Astrocyte of the spinal cord (primary cell): ENCODE measurements around the gene TSPAN15.

Experiments
- DNase-seq: peaks from one replicate; pipeline ENCODE4 v3.0.0; 2011; ENCODE audit warnings: low read depth, low spot score
- H3K4me3 ChIP-seq: 2 replicates; pipeline ENCODE4 v1.5.1; 2011; ENCODE audit warnings: low read depth, mild to moderate bottlenecking, low read length, moderate library complexity
- in situ Hi-C: cut with HindIII; loops from 2 replicates; pipeline ENCODE4 v1.10.0; 2017; ENCODE audit warnings: low sequenced_read_pairs
- TF ChIP-seq, protein P1 (sequence below): IDR thresholded peaks from 2 replicates; pipeline ENCODE4 v1.5.1; 2012; ENCODE audit warnings: low read depth, mild to moderate bottlenecking, low read length, inconsistent platforms

The TSPAN15 gene

DNA sequence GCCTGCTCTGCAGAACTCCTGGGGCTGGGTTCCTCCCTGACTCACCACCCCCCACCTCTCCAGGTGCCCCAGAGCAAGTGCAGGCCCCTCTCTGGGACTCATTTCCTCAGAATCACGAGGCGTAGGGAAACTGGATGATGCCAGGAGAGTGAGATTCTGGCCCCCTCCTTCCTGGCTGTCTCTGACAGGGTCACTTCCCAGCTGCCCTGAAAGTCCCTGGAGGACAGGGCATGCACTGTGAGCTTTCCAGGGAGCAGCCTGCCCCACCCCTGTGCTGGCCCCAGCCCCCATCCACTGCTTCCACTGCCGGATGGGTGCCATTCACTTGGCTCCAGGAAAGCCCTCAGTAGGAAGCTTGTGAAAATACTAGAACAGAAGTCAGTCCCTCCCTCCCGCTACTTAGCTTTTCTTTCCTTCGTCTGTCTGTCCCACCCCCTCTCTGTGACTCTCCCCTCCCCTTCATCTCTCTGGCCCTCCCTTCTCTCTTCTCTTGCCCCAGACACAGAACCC, 44.9 kb upstream of the TSPAN15 start:
- in situ Hi-C loops: no loop called here
- no peak for DNase-seq
- no peak overlapping the region for H3K4me3 ChIP-seq

DNA sequence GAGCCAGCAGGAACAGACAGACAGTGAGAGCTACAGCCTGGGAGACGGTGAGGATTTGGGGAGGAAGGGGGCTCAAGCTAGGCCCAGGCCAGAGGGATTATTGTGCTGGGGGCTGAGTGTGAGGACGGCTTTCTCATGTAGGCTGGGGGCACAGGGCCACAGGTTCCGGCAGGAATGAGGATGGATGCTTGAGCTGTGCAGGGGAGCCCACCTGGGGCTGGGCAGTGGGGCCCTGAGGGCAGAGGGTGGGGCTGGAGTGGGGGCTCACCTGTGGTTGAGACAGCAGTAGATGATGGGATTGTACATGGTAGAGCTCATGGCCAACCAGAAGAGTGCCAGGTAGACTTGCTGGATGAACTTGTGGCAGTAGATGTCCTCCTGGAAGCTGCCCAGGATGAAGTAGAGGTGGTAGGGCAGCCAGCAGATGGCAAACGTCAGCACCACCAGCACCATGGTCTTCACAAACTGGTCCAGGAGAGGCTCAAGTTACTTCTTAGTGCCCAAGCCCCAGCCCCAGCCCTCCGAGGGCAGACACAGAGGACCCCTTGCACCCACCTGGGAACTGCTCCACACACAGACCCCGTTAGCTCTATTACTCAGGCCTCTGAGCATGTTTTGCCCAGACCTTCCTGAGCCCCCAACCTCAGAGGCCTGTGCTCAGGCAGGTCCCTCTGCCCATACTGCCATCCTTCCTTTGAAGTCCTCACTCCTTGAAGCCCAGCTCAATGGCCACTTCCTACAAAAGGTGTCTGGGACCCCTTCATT, 44.3 kb upstream of the TSPAN15 start:
- DNase-seq: no peak
- in situ Hi-C loops: no loop called here
- TF ChIP-seq, protein P1, sequence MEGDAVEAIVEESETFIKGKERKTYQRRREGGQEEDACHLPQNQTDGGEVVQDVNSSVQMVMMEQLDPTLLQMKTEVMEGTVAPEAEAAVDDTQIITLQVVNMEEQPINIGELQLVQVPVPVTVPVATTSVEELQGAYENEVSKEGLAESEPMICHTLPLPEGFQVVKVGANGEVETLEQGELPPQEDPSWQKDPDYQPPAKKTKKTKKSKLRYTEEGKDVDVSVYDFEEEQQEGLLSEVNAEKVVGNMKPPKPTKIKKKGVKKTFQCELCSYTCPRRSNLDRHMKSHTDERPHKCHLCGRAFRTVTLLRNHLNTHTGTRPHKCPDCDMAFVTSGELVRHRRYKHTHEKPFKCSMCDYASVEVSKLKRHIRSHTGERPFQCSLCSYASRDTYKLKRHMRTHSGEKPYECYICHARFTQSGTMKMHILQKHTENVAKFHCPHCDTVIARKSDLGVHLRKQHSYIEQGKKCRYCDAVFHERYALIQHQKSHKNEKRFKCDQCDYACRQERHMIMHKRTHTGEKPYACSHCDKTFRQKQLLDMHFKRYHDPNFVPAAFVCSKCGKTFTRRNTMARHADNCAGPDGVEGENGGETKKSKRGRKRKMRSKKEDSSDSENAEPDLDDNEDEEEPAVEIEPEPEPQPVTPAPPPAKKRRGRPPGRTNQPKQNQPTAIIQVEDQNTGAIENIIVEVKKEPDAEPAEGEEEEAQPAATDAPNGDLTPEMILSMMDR: no peak
- no peak overlapping the region for H3K4me3 ChIP-seq

More for the DNA sequence above, 44.9 kb upstream of the TSPAN15 start:
- TF ChIP-seq, protein P1: no peak

DNA sequence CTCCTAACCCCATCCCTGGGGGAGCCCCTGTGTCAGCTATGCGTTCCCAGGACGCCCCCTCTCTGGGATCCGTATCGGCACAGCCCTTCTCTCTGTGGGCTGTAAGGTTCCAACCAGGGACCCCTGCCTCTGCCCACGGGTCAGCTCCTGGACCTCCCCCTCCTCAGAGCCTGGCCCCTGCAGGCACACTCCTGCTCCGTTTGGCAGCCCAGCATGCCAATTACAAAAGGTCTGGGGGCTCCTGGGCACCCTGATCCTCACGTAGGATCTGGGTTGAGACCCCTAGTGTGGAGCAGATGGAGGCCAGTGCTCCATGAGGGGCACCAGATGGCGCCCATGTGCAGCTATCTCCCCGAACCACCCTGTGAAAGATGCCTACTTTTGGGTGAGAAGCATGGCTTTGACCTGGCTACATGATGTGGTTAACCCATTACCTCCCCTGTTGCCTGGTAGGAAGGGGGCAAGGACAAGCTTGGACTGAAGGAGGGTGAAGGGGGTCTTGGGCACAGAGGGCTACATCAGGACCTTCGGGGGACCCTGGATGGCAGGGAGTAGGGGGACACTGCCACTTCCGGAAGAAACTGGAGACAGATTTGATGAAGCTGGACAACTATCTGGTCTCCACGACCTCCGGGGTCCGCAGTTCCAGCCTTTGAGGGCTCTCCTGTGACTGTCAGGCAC, 43.5 kb upstream of the TSPAN15 start:
- TF ChIP-seq, protein P1: peak; percentile 27
- no peak for DNase-seq
- H3K4me3 ChIP-seq: no peak overlapping the region
- in situ Hi-C loops: no loop called here

DNA sequence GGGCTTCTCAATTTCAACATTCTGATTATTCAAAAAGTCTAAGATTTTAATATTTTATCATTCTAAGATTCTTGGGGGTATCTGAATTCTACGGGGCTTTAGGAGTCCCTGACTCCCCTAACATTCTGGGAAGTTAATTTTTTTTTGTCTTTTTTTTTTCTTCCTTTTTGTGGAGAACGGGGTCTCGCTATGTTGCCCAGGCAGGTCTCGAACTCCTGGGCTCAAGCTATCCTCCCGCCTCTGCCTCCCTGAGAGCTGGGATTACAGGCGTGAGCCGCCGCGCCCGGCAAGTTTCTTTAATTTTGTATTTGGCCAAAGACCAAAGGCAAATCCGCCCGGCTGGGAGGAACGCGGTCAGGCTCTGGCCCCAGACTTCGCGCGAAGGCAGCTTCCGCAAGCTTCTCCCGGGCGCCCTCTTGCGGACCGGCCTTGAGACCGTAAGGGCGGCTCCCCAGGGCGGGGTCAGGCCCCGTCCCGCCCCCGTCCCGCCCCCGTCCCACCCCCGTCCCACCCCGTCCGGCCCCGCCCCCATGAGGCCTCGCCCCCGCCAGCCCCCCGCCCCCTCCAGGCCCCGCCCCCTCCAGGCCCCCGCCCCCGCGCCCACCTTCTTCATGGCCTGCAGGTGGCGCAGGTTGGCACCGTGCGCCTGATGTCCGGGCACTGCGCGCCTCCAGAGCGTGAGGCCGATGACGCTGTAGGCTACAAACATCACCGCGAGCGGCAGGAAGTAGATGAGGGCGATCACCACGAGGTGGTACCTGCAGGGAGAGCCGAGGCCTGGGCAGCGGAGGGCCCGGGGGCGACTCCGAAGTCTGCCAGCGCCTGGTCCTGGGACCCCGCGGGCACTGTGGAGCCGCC, 42.7 kb upstream of the TSPAN15 start:
- TF ChIP-seq, protein P1: peak; percentile 73
- DNase-seq: peak; percentile 94
- in situ Hi-C loops: no loop called here
- H3K4me3 ChIP-seq: peak overlapping the region; percentile 33

DNA sequence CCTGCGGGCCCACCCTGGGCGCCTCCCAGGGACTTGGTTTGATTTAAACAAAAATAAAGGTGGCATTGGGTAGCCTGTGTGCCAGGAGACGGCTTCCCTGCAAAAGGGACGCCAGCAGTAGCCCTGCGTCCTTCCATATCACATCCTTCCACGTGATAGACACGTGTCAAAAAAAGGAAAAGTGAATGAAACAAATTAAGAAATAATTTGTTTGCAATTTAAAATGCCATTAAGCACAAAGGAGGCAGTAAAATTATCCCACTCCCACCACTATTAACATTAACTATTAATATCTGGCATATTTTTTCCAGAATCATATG, 42.1 kb upstream of the TSPAN15 start:
- peak overlapping the region; percentile 33 for H3K4me3 ChIP-seq
- DNase-seq: no peak
- TF ChIP-seq, protein P1: no peak
- in situ Hi-C loops: no loop called here

DNA sequence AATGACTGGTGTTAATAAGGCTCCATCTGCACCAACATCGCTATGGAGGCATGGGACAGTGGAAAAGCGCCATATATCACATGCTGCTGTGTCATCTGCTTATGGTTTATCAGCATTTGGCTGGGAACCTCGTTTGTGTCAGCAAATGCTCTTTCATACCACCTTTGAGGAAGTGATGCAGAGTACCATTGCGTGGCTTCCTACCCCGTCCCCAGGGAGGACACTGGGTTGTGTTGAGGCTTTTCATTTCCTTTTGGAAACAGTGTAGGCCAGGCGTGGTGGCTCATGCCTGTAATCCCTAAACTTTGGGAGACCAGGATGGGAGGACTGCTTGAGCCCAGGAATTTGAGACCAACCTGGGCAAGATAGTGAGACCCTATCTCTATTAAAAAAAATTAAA, 41.3 kb upstream of the TSPAN15 start:
- TF ChIP-seq, protein P1: no peak
- in situ Hi-C loops: no loop called here
- H3K4me3 ChIP-seq: no peak overlapping the region
- no peak for DNase-seq
